HepG2 (cell line): Measurements from ENCODE around the gene AKR1A1. TPM values are rescaled to one million over a fixed set of nuclear protein-coding genes. Genes with fewer than 3 reads are reported as not detected.

Experiments used
- MBNL3 ChIP-seq: fragments of 250-450 bp; sonication (Bioruptor Pico); conservative IDR thresholded peaks from 2 replicates; pipeline ENCODE4 v1.8.0; 2022; ENCODE audit warnings: mild to moderate bottlenecking, inconsistent platforms
- ZBTB8A ChIP-seq: sonication (generic); formaldehyde crosslinking; IDR thresholded peaks from 2 replicates; pipeline ENCODE4 v1.4.0; 2020; ENCODE audit warnings: mild to moderate bottlenecking, low read depth, missing genetic modification reagents, borderline replicate concordance
- ZFP36 ChIP-seq: fragments of 150-350 bp; IDR thresholded peaks from 2 replicates; pipeline ENCODE4 v1.6.1; 2018; ENCODE audit warnings: borderline replicate concordance, low read length, low read depth; ENCODE audit not compliant: partially characterized antibody
- polyA plus RNA-seq, 8 experiments: library from polyadenylated mRNA; depleted of rRNA in 3 of 8; stranded (reverse) in 7 of 8; unstranded in 1 of 8; fragments of >200 nt; fragmentation: Illumina TruSeq in 4 of 8; extraction: Trizol in 4 of 8; gene quantifications; 2 replicates each; pipeline versions ENCODE4 v1.2.1 to v1.2.3, GENCODE V29; 2011 to 2016; ENCODE audit warnings: low read depth in 4 of 8, missing spikeins in 1 of 8, mixed read lengths in 1 of 8; ENCODE audit not compliant: insufficient read depth in 1 of 8
- total RNA-seq, 5 experiments: library from RNA; depleted of rRNA; stranded (reverse); fragments of >200 nt; fragmentation: Illumina TruSeq; extraction: Trizol; gene quantifications; 2 replicates each; pipeline ENCODE4 v1.2.3, GENCODE V29; 2016; ENCODE audit warnings: low read depth in 1 of 5
- TF ChIP-seq, protein P1 (sequence below): sonication (generic); formaldehyde crosslinking; IDR thresholded peaks from 2 replicates; pipeline ENCODE4 v1.9.0; 2021; ENCODE audit warnings: mild to moderate bottlenecking, missing genetic modification reagents
- TF ChIP-seq, protein P2 (sequence below): sonication (generic); formaldehyde crosslinking; conservative IDR thresholded peaks from 2 replicates; pipeline ENCODE4 v1.8.1; 2023; ENCODE audit warnings: missing genetic modification reagents
- TF ChIP-seq, protein P3 (sequence below): sonication (generic); formaldehyde crosslinking; IDR thresholded peaks from 2 replicates; pipeline ENCODE4 v1.8.1; 2023; ENCODE audit warnings: mild to moderate bottlenecking, inconsistent platforms, moderate library complexity, missing genetic modification reagents, borderline replicate concordance
- TF ChIP-seq, protein P4 (sequence below): sonication (generic); formaldehyde crosslinking; IDR thresholded peaks from 2 replicates; pipeline ENCODE4 v1.4.0; 2020; ENCODE audit warnings: mild to moderate bottlenecking, missing genetic modification reagents
- TF ChIP-seq, protein P5 (sequence below): sonication (generic); formaldehyde crosslinking; IDR thresholded peaks from 2 replicates; pipeline ENCODE4 v1.5.1; 2020; ENCODE audit warnings: mild to moderate bottlenecking, missing genetic modification reagents, moderate library complexity

AKR1A1 gene
- total and polyA plus RNA-seq, 2 of the 13 experiments (the other 11 are each of a cell fraction or from before 2014, with no cell fraction given): 181 to 217 TPM

DNA sequence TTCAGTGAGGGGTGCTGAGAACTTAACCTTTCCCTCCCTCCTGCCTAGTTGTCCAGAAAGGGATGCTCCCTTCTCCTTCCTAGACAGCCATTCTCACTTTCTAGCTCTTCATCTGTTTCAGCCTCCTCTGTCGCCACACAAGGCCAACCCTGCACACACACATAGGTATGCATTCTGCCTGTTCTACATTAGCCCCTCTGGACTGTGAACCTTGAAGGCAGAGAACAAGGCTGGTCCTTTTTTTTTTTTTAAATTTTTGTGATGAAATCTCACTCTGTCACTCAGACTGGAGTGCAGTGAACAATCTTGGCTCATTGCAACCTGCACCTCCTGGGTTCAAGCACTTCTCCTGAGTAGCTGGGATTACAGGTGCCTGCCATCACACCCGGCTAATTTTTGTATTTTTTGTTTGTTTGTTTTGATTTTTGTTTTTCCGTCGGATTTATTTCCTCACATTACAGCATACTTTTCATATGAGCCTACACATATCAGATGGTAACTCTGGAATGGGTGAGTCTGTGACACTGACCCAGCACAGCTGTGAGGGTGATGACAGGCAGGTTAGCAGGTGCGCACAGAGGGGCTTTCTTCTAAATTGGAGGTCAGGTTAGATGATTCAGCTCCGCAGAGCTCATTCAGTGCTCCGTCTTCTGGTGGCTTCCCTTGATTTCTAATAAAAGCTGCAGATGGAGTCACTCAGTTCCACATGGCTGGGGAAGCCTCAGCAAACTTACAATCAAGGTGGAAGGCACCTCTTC lies 4.9 kb upstream of the AKR1A1 start (continued):
- TF ChIP-seq, protein P1, sequence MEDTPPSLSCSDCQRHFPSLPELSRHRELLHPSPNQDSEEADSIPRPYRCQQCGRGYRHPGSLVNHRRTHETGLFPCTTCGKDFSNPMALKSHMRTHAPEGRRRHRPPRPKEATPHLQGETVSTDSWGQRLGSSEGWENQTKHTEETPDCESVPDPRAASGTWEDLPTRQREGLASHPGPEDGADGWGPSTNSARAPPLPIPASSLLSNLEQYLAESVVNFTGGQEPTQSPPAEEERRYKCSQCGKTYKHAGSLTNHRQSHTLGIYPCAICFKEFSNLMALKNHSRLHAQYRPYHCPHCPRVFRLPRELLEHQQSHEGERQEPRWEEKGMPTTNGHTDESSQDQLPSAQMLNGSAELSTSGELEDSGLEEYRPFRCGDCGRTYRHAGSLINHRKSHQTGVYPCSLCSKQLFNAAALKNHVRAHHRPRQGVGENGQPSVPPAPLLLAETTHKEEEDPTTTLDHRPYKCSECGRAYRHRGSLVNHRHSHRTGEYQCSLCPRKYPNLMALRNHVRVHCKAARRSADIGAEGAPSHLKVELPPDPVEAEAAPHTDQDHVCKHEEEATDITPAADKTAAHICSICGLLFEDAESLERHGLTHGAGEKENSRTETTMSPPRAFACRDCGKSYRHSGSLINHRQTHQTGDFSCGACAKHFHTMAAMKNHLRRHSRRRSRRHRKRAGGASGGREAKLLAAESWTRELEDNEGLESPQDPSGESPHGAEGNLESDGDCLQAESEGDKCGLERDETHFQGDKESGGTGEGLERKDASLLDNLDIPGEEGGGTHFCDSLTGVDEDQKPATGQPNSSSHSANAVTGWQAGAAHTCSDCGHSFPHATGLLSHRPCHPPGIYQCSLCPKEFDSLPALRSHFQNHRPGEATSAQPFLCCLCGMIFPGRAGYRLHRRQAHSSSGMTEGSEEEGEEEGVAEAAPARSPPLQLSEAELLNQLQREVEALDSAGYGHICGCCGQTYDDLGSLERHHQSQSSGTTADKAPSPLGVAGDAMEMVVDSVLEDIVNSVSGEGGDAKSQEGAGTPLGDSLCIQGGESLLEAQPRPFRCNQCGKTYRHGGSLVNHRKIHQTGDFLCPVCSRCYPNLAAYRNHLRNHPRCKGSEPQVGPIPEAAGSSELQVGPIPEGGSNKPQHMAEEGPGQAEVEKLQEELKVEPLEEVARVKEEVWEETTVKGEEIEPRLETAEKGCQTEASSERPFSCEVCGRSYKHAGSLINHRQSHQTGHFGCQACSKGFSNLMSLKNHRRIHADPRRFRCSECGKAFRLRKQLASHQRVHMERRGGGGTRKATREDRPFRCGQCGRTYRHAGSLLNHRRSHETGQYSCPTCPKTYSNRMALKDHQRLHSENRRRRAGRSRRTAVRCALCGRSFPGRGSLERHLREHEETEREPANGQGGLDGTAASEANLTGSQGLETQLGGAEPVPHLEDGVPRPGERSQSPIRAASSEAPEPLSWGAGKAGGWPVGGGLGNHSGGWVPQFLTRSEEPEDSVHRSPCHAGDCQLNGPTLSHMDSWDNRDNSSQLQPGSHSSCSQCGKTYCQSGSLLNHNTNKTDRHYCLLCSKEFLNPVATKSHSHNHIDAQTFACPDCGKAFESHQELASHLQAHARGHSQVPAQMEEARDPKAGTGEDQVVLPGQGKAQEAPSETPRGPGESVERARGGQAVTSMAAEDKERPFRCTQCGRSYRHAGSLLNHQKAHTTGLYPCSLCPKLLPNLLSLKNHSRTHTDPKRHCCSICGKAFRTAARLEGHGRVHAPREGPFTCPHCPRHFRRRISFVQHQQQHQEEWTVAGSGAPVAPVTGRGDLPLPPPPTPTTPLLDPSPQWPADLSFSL (CRISPR knock-in tag): no peak
- TF ChIP-seq, protein P2, sequence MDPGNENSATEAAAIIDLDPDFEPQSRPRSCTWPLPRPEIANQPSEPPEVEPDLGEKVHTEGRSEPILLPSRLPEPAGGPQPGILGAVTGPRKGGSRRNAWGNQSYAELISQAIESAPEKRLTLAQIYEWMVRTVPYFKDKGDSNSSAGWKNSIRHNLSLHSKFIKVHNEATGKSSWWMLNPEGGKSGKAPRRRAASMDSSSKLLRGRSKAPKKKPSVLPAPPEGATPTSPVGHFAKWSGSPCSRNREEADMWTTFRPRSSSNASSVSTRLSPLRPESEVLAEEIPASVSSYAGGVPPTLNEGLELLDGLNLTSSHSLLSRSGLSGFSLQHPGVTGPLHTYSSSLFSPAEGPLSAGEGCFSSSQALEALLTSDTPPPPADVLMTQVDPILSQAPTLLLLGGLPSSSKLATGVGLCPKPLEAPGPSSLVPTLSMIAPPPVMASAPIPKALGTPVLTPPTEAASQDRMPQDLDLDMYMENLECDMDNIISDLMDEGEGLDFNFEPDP: no peak
- TF ChIP-seq, protein P3, sequence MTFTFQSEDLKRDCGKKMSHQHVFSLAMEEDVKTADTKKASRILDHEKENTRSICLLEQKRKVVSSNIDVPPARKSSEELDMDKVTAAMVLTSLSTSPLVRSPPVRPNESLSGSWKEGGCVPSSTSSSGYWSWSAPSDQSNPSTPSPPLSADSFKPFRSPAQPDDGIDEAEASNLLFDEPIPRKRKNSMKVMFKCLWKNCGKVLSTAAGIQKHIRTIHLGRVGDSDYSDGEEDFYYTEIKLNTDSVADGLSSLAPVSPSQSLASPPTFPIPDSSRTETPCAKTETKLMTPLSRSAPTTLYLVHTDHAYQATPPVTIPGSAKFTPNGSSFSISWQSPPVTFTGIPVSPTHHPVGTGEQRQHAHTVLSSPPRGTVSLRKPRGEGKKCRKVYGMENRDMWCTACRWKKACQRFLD (CRISPR knock-in tag): no peak
- no peak for TF ChIP-seq ZFP36
- TF ChIP-seq, protein P4, sequence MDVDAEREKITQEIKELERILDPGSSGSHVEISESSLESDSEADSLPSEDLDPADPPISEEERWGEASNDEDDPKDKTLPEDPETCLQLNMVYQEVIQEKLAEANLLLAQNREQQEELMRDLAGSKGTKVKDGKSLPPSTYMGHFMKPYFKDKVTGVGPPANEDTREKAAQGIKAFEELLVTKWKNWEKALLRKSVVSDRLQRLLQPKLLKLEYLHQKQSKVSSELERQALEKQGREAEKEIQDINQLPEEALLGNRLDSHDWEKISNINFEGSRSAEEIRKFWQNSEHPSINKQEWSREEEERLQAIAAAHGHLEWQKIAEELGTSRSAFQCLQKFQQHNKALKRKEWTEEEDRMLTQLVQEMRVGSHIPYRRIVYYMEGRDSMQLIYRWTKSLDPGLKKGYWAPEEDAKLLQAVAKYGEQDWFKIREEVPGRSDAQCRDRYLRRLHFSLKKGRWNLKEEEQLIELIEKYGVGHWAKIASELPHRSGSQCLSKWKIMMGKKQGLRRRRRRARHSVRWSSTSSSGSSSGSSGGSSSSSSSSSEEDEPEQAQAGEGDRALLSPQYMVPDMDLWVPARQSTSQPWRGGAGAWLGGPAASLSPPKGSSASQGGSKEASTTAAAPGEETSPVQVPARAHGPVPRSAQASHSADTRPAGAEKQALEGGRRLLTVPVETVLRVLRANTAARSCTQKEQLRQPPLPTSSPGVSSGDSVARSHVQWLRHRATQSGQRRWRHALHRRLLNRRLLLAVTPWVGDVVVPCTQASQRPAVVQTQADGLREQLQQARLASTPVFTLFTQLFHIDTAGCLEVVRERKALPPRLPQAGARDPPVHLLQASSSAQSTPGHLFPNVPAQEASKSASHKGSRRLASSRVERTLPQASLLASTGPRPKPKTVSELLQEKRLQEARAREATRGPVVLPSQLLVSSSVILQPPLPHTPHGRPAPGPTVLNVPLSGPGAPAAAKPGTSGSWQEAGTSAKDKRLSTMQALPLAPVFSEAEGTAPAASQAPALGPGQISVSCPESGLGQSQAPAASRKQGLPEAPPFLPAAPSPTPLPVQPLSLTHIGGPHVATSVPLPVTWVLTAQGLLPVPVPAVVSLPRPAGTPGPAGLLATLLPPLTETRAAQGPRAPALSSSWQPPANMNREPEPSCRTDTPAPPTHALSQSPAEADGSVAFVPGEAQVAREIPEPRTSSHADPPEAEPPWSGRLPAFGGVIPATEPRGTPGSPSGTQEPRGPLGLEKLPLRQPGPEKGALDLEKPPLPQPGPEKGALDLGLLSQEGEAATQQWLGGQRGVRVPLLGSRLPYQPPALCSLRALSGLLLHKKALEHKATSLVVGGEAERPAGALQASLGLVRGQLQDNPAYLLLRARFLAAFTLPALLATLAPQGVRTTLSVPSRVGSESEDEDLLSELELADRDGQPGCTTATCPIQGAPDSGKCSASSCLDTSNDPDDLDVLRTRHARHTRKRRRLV (CRISPR knock-in tag): no peak
- TF ChIP-seq MBNL3 (CRISPR knock-in tag): no peak
- TF ChIP-seq, protein P5, sequence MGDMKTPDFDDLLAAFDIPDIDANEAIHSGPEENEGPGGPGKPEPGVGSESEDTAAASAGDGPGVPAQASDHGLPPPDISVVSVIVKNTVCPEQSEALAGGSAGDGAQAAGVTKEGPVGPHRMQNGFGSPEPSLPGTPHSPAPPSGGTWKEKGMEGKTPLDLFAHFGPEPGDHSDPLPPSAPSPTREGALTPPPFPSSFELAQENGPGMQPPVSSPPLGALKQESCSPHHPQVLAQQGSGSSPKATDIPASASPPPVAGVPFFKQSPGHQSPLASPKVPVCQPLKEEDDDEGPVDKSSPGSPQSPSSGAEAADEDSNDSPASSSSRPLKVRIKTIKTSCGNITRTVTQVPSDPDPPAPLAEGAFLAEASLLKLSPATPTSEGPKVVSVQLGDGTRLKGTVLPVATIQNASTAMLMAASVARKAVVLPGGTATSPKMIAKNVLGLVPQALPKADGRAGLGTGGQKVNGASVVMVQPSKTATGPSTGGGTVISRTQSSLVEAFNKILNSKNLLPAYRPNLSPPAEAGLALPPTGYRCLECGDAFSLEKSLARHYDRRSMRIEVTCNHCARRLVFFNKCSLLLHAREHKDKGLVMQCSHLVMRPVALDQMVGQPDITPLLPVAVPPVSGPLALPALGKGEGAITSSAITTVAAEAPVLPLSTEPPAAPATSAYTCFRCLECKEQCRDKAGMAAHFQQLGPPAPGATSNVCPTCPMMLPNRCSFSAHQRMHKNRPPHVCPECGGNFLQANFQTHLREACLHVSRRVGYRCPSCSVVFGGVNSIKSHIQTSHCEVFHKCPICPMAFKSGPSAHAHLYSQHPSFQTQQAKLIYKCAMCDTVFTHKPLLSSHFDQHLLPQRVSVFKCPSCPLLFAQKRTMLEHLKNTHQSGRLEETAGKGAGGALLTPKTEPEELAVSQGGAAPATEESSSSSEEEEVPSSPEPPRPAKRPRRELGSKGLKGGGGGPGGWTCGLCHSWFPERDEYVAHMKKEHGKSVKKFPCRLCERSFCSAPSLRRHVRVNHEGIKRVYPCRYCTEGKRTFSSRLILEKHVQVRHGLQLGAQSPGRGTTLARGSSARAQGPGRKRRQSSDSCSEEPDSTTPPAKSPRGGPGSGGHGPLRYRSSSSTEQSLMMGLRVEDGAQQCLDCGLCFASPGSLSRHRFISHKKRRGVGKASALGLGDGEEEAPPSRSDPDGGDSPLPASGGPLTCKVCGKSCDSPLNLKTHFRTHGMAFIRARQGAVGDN (CRISPR knock-in tag): no peak
- no peak for TF ChIP-seq ZBTB8A (CRISPR knock-in tag)
